Stimulated activated CD4-positive, alpha-beta T cell treated with anti-CD3 and anti-CD28 coated beads, Interleukin-15, amount 100 ng/mL, for 24 hours (primary cell): ENCODE data around the gene SMYD5.
"Not testable (repeated sequence)": the region's sequence is repeated elsewhere in the genome, so short reads cannot be mapped to it uniquely, and the experiment has no call there.

ENCODE experiments used
- DNase-seq: peaks from one replicate; pipeline ENCODE4 v3.0.0-alpha.2; 2020

SMYD5 gene

DNA sequence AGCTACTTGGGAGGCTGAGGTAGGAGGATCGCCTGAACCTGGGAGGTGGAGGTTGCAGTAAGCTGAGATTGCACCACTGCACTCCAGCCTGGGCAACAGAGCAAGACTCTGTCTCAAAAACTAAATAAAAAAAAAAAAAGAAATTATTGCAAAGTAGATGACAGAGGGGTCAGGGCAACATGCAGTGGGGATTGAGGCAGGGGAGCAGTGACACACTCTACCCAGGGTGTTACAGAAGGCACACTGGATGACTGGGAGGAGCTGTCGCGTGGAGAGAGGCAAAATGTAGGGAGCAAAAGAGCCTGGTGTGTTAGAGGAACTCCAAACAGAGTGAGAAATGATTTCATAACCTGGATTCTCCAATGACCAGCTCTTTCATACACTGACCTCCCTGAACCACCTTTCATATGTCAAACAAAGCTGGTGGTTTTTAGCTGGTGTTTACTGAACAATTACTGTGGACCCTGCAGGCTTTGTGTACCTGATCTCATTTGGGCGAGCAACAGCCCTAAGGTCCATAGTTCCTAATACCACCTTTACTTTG, 48.1 kb downstream of the SMYD5 start:
- DNase-seq: no peak

DNA sequence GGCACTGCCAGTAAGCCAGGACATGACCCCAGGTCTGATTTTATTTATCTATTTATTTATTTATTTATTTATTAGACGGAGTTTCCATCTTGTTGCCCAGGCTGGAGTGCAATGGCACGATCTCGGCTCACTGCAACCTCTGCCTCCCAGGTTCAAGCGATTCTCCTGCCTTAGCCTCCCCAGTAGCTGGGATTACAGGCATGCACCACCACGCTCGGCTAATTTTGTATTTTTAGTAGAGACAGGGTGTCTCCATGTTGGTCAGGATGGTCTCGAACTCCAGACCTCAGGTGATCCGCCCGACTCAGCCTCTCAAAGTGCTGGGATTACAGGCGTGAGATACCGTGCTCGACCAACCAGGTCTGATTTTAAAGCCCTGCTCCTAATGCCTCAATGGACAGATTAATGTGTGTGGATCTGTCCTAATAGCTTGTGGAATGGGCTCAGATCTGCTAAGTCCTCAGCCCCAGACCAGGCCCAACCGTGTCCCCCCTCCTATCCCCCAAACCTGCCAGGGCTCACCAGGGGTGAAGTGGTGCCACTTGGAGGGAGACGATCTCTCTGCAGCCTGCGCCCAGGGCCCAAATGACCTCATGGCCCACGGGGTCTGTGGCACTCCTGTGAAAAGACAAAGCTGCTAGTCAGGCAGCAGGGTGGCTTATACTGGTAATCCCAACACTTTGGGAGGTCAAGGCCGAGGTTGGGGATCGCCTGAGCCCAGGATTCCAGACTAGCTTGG, 48.8 kb downstream of the SMYD5 start:
- DNase-seq: not testable (repeated sequence)

DNA sequence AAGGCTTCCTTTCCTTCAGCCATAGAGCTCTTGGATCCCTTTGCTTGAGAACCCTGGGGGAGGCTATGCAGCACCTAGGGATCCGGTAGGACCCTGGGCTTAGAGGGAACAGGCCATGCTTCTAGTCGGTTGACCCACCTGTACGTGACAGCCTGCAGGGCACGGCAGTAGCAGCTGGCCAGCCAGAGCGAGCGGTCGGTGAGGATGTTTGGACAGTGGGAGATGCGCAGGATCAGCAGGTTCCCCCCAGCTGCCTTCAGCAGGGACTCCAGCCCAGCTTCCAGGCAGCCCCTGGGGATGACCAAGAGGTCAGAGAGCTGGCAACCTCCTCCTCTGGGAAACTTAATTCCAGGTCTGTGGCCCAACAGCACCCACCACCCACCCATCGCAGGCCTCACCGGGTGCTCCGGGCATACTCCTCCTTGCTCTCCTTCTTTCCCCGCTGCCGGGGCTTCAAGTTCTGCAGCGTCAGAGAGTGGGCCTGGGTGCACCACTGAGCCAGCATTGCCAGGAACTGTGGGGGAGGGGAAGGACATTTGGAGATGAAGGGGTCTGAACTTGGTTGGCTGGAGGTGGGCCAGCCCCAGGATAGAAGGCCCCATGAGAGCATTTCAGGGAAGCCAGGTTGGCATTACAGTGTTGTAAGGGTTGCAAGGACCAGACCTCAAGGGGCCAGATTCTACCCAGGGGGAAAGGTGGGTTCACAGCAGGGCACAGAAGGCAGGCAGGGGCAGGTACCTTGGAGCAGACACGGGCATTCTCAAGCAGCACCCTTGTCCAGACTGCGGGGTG, 49.7 kb downstream of the SMYD5 start:
- DNase-seq: no peak

DNA sequence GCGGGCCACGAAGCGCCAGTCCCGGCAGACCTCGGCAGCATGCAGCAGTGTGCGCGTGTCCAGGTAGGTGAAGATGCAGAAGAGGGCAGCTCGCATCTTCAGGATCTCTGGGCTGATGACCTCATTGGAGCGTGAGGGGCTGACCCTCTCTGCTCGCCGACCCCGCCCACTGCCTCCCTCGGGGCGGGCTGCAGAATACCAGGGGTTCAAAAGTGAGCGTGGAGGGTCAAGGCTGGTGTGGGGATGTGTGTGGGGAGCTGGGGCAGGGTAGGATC, 50.2 kb downstream of the SMYD5 start:
- DNase-seq: no peak

DNA sequence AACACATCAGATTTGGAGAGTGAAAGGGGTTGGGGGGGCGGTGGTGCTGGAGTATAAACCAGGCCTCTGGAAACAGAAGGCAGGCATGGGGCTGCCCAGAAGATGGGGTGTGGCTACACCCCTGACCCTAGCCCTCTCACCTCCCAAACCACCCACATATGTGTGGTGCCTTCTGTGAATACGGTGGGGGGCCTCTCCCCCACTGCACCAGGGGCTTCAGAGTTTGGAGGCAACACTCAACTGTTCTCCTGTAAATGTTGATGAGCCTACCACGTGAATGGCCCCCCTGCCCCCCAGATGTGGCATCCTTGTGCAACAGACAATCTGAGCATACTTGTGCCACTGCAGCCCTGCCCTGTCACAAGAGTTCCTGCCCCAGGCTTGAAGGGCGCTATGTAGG, 50.7 kb downstream of the SMYD5 start:
- DNase-seq: no peak

DNA sequence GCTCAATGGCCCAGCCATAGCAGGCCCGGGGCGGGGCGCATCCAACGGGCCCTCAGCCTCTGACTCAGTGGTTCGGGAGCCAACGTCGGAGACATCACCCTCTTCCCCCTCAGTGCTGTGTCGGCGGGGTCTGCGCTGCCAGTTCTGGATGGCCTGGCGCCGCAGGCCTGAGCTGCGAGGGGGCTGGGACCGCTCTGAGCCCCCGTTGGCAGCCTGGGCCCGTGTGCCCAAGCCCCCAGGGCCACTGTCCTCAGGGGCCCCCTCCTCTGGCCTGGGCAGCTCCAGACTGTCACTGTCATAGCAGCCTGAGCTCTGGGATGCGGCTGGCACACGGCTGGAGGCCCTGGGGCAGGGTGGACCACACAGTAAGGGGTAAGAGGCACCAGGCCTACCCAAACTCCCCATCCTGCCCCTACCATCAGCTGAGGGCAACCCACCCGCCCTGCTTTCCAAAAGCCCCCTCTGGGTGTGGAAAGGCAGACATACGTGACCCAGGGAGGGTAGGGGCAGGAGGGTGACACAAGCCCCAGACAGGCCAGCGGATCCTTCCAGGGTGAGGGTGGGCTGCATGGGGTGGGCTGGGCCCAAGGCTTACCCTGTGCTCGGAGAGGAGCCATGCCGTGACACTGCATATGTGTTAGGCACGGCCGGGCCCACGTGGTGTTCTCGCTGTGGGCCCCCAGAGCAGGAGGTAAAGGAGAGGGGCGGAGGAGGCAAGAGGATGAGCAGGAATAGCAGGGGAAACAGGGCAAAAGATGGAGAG, 51.4 kb downstream of the SMYD5 start:
- no peak for DNase-seq

DNA sequence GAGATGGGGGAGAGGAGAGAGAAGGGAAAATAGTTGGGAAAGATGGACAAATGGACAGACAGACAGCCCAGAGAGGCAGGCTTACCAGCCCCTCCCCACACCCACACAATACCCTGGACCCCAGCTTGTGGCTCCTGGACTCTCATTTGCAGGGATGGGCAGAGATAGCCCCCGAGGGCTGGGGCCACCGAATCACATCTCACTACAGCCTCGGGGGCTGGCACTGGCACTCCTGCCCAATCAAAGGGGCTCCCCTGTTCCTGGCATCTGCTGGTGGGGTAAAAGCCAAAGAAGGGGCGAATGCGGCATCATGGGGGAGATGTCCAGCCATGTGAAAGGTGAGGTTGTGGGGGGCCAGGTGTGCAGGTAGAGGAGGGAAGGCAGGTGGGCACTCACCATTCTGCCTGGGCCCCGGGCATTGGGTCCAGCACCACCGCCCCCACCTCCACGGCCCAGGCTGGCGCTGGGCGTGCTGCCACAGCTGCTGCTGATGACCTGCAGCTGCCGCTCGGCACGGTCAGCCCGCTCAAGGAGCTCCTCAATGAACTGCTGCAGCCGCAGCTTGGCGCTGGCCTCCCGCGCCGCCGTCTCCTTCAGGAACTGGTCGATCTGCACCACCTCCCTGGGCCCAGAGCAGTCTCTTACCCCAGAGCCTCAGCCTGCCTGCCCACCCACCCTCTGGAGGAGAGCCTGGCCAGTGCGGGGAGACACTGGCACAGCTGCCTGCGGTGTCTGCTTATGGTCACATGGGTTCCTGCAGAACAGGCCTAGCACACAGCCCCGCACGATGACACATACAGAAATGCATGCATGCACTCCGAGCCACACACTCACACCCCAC, 52.2 kb downstream of the SMYD5 start:
- no peak for DNase-seq

DNA sequence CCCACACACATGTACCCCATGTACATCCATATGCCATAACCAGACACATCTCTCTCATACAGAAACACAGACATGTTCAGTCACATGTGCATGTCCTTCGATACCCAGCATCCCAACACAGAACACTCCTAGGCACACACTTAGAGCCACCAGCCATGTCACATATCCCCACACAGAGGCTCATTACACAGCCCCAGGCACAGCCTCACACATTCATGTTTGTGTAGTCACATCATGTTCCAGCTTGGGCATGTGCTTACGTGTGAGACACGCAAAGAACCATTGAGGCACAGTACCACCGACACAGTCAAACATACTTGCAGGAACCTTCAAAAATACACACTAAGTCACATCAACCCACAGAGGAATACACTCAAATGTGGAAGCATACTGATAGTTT, 53.0 kb downstream of the SMYD5 start:
- DNase-seq: no peak

DNA sequence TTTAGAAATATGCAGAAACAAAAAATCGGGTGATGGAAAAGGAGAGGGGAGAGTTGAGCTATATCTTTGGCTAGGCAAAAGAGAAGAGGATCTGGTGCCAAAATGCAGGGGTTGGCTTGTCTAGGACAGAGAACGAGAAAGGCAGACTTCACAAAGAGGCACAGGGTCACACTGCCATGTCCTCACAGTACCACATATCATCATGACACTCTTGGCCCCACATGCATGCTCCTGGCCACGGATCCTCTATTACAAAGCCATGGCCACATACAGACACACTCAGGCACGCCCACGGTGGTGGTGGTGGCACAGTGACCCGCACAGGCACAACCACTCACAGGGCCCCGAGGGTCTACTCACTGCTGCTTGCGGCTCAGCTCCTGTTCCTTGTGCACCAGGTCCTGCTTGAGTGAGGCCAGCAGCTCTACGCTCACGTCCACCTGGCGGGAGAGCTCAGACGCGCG, 54.4 kb downstream of the SMYD5 start:
- no peak for DNase-seq

DNA sequence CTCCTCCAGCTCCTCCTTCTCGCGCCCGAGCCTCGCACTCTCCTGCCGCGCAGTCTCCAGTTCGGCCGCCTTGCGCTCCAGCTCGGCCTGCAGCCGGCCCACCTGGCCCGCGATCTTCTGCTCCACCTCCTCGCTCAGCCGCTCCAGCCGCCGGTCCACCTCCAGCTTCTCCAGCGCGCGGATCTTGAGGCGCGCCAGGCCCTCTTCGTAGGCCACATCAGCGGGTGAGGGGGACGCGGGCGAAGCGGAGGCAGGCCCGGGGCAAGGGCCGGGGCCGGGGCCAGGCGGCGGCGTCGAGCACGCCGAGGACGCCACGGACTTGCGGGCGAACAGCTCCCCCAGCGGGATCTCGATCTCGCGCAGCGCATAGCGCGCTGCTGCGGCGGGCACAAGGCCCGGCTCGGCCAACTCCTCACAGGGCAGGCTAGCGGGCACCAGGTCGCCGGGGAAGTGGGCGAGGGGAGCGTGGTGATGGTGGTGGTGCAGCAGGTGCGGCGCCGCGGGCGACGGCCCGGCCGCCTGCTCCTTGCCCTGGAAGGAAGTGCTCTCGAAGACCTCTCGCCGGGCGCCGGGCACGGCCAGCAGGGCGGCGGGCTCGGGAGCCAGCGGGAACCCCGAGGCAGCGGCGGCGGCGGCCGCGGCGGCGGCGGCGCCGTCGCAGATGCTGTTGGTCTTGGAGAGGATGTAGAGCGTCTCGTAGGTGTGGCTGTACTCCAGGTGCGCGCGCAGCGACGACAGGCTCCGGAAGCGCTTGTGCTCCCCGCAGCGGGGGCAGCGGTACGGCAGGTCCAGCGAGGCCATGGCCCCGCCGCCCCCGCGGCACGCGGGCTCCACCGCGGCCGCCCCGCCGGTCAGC, 55.0 kb downstream of the SMYD5 start:
- DNase-seq: peak; percentile 77

DNA sequence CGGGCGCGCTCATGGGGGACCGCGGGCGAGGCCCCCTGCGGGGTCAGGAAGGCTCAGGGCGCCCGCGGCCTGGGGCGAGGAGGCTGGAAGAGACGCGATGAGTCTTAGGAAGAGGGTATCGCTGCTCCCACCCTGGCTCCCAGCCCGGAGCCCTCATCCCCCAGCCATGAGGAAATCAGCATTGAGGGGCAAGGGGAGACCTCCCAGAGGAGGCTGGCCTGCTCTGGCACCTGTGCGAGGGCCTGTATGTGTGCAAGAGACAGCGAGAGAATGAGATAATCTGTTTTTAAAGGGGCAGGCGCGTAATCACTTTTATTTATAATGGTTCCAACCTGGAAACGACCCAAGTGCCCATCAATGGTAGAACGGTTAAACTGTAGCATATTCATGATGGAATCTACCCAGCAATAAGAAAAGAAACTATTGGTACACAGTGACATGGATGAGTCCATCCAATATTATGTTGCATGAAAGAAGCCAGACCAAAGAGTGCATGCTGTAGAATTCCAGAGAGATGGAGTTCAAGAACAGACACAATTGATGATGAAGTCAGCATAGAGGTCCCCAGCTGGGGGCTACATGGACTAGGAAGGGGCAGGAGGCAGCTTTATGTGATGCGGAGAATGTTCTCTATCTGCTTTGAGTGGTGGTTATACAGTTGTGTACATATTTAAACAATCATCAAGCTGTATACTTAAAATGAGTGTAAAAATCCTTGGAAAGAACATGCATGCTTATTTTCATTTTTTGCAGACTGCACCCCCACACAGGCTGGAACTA, 55.8 kb downstream of the SMYD5 start:
- no peak for DNase-seq

DNA sequence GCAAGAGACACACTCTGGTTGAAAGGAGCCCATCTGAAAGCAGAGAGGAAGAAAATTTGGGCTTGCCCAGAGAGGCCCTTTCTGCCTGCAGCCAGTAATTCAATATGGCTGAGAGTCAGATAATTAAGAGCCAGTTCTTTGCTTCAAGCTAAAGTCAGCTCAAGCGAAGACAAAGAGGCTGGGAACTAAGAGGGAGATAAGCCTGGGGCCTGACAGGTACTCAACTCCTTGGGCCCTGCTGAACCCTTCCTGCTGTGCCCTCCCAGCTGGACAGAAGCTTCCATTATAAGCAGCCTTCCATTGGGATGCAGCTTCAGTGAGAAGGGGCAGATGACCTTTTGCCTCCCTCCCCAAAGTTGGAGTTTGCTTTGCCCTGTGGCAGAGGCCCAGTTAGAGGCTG, 58.2 kb downstream of the SMYD5 start:
- DNase-seq: no peak
